Activated CD4-positive, alpha-beta T cell treated with anti-CD3 and anti-CD28 coated beads for 36 hours (primary cell): Measurements from ENCODE around the gene STIM1. TPM values are rescaled to one million over a fixed set of nuclear protein-coding genes. Genes with fewer than 3 reads are reported as not detected.
"Not testable (repeated sequence)": the region's sequence is repeated elsewhere in the genome, so short reads cannot be mapped to it uniquely, and the experiment has no call there.

Source experiments
- ATAC-seq: fragments of 200-7000 bp; cut with Tn5 transposase; one replicate; pipeline ENCODE4 v1.10.0; 2021; ENCODE audit warnings: mild to moderate bottlenecking, moderate library complexity
- CTCF ChIA-PET: fragments of 350-600 bp; sonication (Branson Sonifier 250); formaldehyde crosslinking; loops from one replicate; lab custom pipeline; 2021; ENCODE audit warnings: antibody characterized with exemption; lab: Charles Lee
- POLR2A ChIA-PET: fragments of 350-600 bp; sonication (Branson Sonifier 250); formaldehyde crosslinking; loops from one replicate; lab custom pipeline; 2021; ENCODE audit warnings: antibody characterized with exemption, inconsistent platforms; lab: Charles Lee
- DNase-seq: peaks from one replicate; pipeline ENCODE4 v3.0.0-alpha.2; 2020
- H3K27ac Mint-ChIP-seq: one replicate; pipeline ENCODE4 v1.8.0; 2021; ENCODE audit warnings: mixed read lengths
- H3K27me3 Mint-ChIP-seq: one replicate; pipeline ENCODE4 v1.8.0; 2021; ENCODE audit warnings: mixed read lengths
- H3K36me3 Mint-ChIP-seq: one replicate; pipeline ENCODE4 v1.8.0; 2021; ENCODE audit warnings: low read depth, mixed read lengths
- H3K4me1 Mint-ChIP-seq: one replicate; pipeline ENCODE4 v1.8.0; 2021; ENCODE audit warnings: mixed read lengths
- H3K4me3 Mint-ChIP-seq: one replicate; pipeline ENCODE4 v1.8.0; 2021; ENCODE audit warnings: mild to moderate bottlenecking, moderate library complexity, mixed read lengths
- H3K9me3 Mint-ChIP-seq: one replicate; pipeline ENCODE4 v1.8.0; 2021; ENCODE audit warnings: low read depth, mixed read lengths
- intact Hi-C, 2 experiments: fragments of 100-400 bp; cut with DNase I in 1 of 2; cut with micrococcal nuclease in 1 of 2; formaldehyde crosslinking; loops; one replicate each; pipeline versions ENCODE4 v1.14.2 to v1.15.1; 2022 to 2024; cut with DNase I, micrococcal nuclease
- total RNA-seq, 2 experiments: library from RNA; stranded (reverse); gene quantifications; one replicate each; pipeline ENCODE4 v1.2.3, GENCODE V29; 2021

STIM1 gene
- total RNA-seq, 2 experiments from 2014 or later, result 60.0 to 62.6 TPM

DNA sequence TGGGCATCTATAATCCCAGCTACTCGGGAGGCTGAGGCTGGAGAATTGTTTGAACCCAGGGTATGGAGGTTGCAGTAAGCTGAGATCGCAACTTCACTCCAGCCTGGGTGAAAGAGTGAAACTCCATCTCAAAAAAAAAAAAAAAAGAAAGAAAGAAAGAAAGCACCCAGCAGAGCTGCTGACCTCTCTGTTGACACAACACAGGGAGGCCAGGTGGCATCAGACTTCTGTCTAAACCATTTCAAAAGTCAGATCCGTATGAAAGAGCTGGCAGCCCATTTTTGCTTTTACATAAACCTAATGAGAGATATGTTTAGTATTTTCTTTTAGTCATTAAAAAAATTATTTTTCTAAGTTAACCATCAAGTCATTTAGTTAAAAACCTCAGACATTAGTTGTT lies 174.7 kb downstream of the STIM1 start:
- intact Hi-C loops, result no loop called here
- ATAC-seq (no peak), DNase-seq (no peak)
- peaks cover 8% of the 10 kb centered on the region for H3K4me1 Mint-ChIP-seq
- peaks cover 6% of the 10 kb centered on the region for H3K9me3 Mint-ChIP-seq
- peaks cover 50% of the 10 kb centered on the region for H3K36me3 Mint-ChIP-seq
- no peaks in the 10 kb centered on the region for H3K27me3 Mint-ChIP-seq
- H3K4me3 Mint-ChIP-seq, result no peak overlapping the region
- POLR2A ChIA-PET, result no interaction called here
- CTCF ChIA-PET, result interaction anchor here (1.0 to 1.2 kb wide), 2 partner anchors 13 to 175 kb away, joined by 3 to 4 read pairs; no protein-coding TSS in a partner anchor
- H3K27ac Mint-ChIP-seq, result no peak overlapping the region

DNA sequence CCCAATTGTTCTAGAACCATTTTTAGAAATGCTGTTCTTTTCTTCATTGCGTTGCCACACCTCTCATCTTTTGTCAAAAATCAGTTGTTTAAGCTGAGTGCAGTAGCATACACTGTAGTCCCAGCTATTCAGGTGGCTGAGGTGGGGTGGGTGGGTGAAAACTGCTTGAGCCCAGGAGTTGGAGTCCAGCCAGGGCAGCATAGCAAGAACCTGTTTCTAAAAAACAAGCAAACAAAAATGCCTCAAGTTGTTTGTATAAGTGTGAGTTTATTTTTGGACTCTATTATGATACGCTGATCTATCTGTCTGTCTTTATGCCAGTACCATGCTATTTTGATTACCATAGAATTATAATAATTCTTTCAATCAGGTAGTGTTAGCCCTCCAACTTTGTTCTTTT lies 176.6 kb downstream of the STIM1 start:
- ATAC-seq, result no peak
- peaks cover 41% of the 10 kb centered on the region for H3K36me3 Mint-ChIP-seq

DNA sequence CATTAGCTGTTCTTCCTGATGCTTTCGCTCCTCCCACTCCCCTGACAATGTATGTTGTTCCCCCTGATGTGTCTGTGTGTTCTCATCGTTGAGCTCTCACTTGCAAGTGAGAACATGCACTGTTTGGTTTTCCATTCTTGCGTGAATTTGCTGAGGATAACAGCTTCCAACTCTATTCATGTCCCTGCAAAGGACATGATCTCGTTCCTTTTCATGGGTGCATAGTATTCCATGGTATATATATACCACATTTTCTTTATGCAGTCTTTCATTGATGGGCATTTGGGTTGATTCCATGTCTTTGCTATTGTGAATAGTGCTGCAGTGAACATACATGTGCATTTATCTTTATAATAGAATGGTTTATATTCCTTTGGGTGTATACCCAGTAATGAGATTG lies 180.5 kb downstream of the STIM1 start:
- Mint-ChIP-seq H3K36me3 (peaks cover 31% of the 10 kb centered on the region), H3K27me3 (no peaks in the 10 kb centered on the region), H3K4me3 (no peak overlapping the region), H3K27ac (no peak overlapping the region), H3K9me3 (peaks cover 2% of the 10 kb centered on the region), H3K4me1 (peaks cover 32% of the 10 kb centered on the region)
- ChIA-PET POLR2A (interaction anchor here (0.7 kb wide), 1 partner anchor 95 kb away, joined by 8 read pairs; no protein-coding TSS in a partner anchor), CTCF (interaction anchor here (0.6 to 1.2 kb wide), 4 partner anchors 9 to 210 kb away, joined by 3 read pairs; no protein-coding TSS in a partner anchor)
- no peak for ATAC-seq
- intact Hi-C loops, result loop anchor here in 1 of 2 experiments (2.0 kb wide), 1 partner anchor 19 kb away; no protein-coding TSS in a partner anchor
- no peak for DNase-seq

More for the DNA sequence above, 176.6 kb downstream of the STIM1 start:
- H3K9me3 Mint-ChIP-seq, result peaks cover 2% of the 10 kb centered on the region
- ChIA-PET CTCF (no interaction called here), POLR2A (no interaction called here)
- H3K27ac Mint-ChIP-seq, result no peak overlapping the region
- H3K4me3 Mint-ChIP-seq, result no peak overlapping the region
- peaks cover 21% of the 10 kb centered on the region for H3K4me1 Mint-ChIP-seq
- intact Hi-C loops, result no loop called here
- H3K27me3 Mint-ChIP-seq, result no peaks in the 10 kb centered on the region
- DNase-seq, result no peak

DNA sequence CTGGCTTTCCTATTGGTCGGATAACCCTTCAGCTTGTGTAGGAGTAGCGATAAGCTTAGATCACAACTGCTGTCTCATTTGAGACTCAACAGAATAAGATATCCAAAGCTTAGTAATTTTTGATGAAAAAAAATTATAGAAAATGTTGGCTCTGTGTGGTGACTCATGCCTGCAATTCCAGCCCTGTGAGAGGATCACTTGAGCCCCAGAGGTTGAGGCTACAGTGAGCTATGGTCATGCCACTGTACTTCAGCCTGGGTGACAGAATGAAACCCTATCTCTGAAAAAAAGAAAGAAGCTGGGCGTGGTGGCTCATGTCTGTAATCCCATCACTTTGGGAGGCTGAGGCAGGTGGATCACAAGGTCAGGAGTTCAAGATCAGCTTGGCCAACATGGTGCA lies 183.5 kb downstream of the STIM1 start:
- ATAC-seq (no peak), DNase-seq (no peak)
- ChIA-PET POLR2A (interaction anchor here (0.6 kb wide), 1 partner anchor 46 kb away, joined by 3 read pairs; no protein-coding TSS in a partner anchor), CTCF (interaction anchor here (1.2 kb wide), 1 partner anchor 184 kb away, joined by 5 read pairs; the partner anchor contains the start of gene STIM1)
- H3K9me3 Mint-ChIP-seq, result peaks cover 2% of the 10 kb centered on the region
- H3K27ac Mint-ChIP-seq, result no peak overlapping the region
- intact Hi-C loops, result no loop called here
- H3K36me3 Mint-ChIP-seq, result peaks cover 16% of the 10 kb centered on the region
- no peaks in the 10 kb centered on the region for H3K27me3 Mint-ChIP-seq
- H3K4me3 Mint-ChIP-seq, result no peak overlapping the region
- peaks cover 38% of the 10 kb centered on the region for H3K4me1 Mint-ChIP-seq

DNA sequence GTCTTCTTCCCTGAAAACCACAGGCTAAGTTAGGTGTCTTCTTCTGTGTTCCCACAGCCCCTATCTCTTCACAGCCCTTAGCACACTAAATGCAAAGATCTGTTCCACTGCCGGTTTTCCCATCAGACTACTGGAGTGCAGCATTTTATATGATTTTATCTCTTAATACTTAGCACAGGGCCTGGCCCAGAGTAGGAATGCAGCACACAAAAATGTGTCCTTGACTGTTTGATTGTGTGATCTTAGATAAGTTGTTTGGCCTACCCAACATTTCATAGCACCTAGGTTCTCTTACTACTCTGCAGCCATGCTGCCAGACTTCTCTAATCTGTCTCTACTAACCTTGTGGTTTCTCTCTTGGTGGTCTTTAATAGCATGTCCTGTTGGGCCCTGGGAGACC lies 185.0 kb downstream of the STIM1 start:
- ChIA-PET CTCF (interaction anchor here (0.8 kb wide), 1 partner anchor 192 kb away, joined by 3 read pairs; no protein-coding TSS in a partner anchor), POLR2A (no interaction called here)
- intact Hi-C loops, result no loop called here
- ATAC-seq, result no peak
- no peak for DNase-seq
- Mint-ChIP-seq H3K4me1 (peaks cover 37% of the 10 kb centered on the region), H3K4me3 (no peak overlapping the region), H3K27ac (no peak overlapping the region), H3K36me3 (peaks cover 12% of the 10 kb centered on the region), H3K9me3 (peaks cover 2% of the 10 kb centered on the region), H3K27me3 (no peaks in the 10 kb centered on the region)

DNA sequence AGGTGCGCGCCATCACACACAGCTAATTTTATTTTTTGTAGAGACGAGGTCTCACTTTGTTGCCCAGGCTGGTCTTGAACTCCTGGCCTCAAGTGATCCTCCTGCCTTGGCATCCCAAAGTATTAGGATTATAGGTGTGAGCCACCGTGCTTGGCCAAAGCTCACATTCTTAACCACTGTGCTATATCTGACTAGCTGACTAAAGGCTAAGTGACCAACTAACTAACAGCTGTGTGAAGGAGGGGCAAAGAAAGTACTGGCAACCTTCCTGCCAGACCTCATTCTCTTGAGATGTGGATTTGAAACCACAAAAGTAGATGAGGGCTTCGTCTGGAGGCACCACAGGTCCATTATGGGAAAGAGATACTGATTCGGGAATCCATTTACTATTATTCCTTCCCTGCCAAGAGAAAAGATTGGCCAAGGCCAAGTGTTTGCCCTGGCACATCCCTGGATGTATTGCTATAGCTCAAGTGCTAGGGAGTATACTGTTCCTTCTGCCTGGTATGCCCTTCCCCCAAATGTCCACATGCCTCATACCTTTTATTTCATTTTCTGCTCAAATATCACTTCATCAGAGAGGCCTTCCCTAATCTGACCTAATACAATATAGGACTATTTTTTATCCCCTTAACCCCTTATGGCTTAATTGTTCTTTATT lies 186.4 kb downstream of the STIM1 start:
- Mint-ChIP-seq H3K36me3 (peaks cover 4% of the 10 kb centered on the region), H3K9me3 (no peaks in the 10 kb centered on the region), H3K27me3 (no peaks in the 10 kb centered on the region), H3K27ac (no peak overlapping the region), H3K4me3 (no peak overlapping the region), H3K4me1 (peaks cover 31% of the 10 kb centered on the region)
- ChIA-PET CTCF (interaction anchor here (1.1 to 1.5 kb wide), 3 partner anchors 17 to 31 kb away, joined by 3 to 6 read pairs (median 3); no protein-coding TSS in a partner anchor), POLR2A (interaction anchor here (0.7 to 1.0 kb wide), 2 partner anchors 13 to 184 kb away, joined by 3 to 5 read pairs; no protein-coding TSS in a partner anchor)
- intact Hi-C loops, result no loop called here
- no peak for DNase-seq
- no peak for ATAC-seq

DNA sequence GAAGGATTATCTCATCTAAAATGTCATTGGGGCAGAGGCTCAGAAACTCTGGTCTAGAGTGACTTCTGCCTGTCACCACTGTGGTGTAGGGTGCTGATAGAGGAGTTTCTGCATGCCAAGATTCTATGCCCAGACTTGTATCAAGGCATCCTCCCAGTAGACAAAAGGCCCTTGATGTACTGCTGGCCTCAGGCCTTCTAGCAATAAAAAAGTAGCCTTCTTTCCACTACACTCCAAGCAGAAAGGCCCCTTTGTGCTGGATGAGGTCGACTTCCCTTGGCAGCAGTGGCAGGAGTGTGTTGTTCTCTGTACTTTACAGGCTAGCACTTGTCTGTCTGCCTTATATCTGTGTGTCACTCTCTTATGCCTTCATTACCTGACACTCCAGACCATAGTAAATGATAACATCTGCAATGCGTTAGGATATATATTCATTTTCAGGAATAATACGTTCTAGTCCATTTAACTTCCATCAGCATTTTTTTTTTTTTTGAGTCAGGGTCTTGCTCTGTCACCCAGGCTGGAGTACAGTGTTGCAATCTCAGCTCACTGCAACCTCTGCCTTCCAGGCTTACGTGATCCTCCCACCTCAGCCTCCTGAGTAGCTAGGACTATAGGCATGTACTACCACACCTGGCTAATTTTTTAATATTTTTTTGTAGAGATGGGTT lies 189.6 kb downstream of the STIM1 start:
- Mint-ChIP-seq H3K27me3 (no peaks in the 10 kb centered on the region), H3K9me3 (no peaks in the 10 kb centered on the region), H3K4me3 (no peak overlapping the region), H3K36me3 (no peaks in the 10 kb centered on the region), H3K4me1 (peaks cover 30% of the 10 kb centered on the region), H3K27ac (no peak overlapping the region)
- intact Hi-C loops, result no loop called here
- no peak for ATAC-seq
- DNase-seq, result no peak
- POLR2A ChIA-PET, result no interaction called here
- CTCF ChIA-PET, result interaction anchor here (0.8 to 1.4 kb wide), 5 partner anchors 9 to 196 kb away, joined by 3 to 8 read pairs (median 4); no protein-coding TSS in a partner anchor

DNA sequence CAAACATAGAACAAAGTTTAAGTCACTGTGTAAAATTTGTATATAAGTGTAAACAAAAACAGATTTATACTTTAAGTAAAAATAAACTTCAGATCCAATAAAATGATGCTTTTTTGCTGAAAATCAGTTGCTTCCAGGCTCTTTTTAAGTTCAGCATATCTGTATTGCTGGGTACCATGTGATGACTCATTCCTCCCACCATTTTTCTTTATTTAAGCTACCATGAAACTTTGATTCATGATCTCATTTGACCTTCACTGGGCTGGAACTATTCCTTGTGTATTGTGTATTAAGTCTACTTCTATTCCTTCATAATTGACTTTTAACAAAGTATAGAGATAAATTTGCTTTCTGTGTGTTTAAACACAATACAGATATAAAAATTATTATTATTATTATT lies 192.9 kb downstream of the STIM1 start:
- H3K4me1 Mint-ChIP-seq, result peaks cover 22% of the 10 kb centered on the region
- ATAC-seq, result no peak
- H3K27me3 Mint-ChIP-seq, result no peaks in the 10 kb centered on the region
- no peak overlapping the region for H3K27ac Mint-ChIP-seq
- H3K36me3 Mint-ChIP-seq, result peaks cover 13% of the 10 kb centered on the region
- POLR2A ChIA-PET, result interaction anchor here (0.6 kb wide), 1 partner anchor 180 kb away, joined by 5 read pairs; no protein-coding TSS in a partner anchor
- CTCF ChIA-PET, result interaction anchor here (0.6 to 2.7 kb wide), 4 partner anchors 25 to 275 kb away, joined by 3 to 14 read pairs (median 7); no protein-coding TSS in a partner anchor
- H3K9me3 Mint-ChIP-seq, result peaks cover 4% of the 10 kb centered on the region
- intact Hi-C loops, result no loop called here
- no peak overlapping the region for H3K4me3 Mint-ChIP-seq
- DNase-seq, result no peak

DNA sequence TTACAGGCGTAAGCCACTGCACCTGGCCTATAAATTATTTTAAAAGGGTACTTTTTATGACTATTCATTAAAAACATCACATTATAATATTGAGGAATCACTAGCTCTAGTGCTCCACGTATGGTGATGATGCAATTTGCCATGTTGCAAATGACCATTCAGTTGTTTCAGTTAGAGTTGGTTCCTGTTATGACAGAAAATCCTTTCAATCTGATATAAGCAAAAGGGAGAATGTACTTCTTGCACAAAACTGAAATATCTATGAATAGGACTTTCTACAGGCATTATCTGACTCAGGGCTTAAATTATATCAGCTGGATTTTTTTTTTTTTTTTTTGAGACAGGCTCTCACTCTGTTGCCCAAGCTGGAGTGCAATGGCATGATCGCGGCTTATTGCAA lies 193.5 kb downstream of the STIM1 start:
- ChIA-PET POLR2A (interaction anchor here (0.6 kb wide), 1 partner anchor 181 kb away, joined by 5 read pairs; no protein-coding TSS in a partner anchor), CTCF (interaction anchor here (1.1 to 2.7 kb wide), 3 partner anchors 24 to 199 kb away, joined by 4 to 14 read pairs (median 10); no protein-coding TSS in a partner anchor)
- ATAC-seq, result no peak
- Mint-ChIP-seq H3K4me3 (no peak overlapping the region), H3K27ac (no peak overlapping the region), H3K36me3 (peaks cover 13% of the 10 kb centered on the region), H3K9me3 (peaks cover 4% of the 10 kb centered on the region), H3K27me3 (no peaks in the 10 kb centered on the region), H3K4me1 (peaks cover 20% of the 10 kb centered on the region)
- intact Hi-C loops, result no loop called here
- DNase-seq, result no peak

DNA sequence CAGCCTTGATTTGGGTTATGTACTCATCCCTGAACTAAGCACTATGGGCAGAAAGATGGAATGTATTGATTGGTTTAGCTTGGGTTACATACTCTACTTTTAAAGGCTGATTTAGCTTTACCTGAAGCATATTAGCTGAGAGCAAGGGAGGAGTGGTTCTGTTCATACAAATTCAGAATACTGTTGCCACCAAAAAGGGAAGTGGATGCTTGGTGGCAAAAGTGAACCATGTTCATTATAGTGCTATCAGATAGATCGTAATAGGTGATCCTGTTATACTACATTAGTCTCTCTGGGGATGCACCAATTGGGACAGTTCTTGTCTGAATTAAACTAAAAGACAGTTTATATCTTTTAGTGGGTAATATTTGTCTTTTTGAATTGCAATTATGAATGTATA lies 194.7 kb downstream of the STIM1 start:
- DNase-seq (no peak), ATAC-seq (no peak)
- Mint-ChIP-seq H3K4me3 (no peak overlapping the region), H3K27ac (no peak overlapping the region), H3K36me3 (peaks cover 13% of the 10 kb centered on the region), H3K9me3 (peaks cover 4% of the 10 kb centered on the region), H3K4me1 (peaks cover 13% of the 10 kb centered on the region), H3K27me3 (no peaks in the 10 kb centered on the region)
- intact Hi-C loops, result no loop called here
- CTCF ChIA-PET, result interaction anchor here (0.5 to 2.7 kb wide), 2 partner anchors 11 to 23 kb away, joined by 3 to 14 read pairs; no protein-coding TSS in a partner anchor
- POLR2A ChIA-PET, result no interaction called here

DNA sequence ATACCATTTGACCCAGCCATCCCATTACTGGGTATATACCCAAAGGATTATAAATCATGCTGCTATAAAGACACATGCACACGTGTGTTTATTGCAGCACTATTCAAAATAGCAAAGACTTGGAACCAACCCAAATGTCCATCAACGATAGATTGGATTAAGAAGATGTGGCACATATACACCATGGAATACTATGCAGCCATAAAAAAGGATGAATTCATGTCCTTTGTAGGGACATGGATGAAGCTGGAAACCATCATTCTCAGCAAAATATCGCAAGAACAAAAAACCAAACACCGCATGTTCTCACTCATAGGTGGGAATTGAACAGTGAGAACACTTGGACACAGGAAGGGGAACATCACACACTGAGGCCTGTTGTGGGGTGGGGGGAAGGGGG lies 197.7 kb downstream of the STIM1 start:
- intact Hi-C loops, H3K4me3 Mint-ChIP-seq, H3K9me3 Mint-ChIP-seq, H3K27me3 Mint-ChIP-seq, POLR2A ChIA-PET, DNase-seq, CTCF ChIA-PET, ATAC-seq, H3K27ac Mint-ChIP-seq: not testable (repeated sequence)
- Mint-ChIP-seq H3K36me3 (peaks cover 25% of the 10 kb centered on the region), H3K4me1 (peaks cover 21% of the 10 kb centered on the region)
